Fibroblast of mammary gland (primary cell): ENCODE measurements around the gene WAS.
"Not testable (repeated sequence)": the region's sequence is repeated elsewhere in the genome, so short reads cannot be mapped to it uniquely, and the experiment has no call there.

Experiments used
- DNase-seq: peaks from one replicate; pipeline ENCODE4 v3.0.0-alpha.2; 2010; ENCODE audit warnings: low read depth
- H3K4me3 ChIP-seq: 2 replicates; pipeline ENCODE4 v1.5.1; 2011; ENCODE audit warnings: low read depth, mild to moderate bottlenecking, low read length, moderate library complexity; ENCODE audit not compliant: control insufficient read depth
- TF ChIP-seq, protein P1 (sequence below): conservative IDR thresholded peaks from 2 replicates; pipeline ENCODE4 v1.5.1; 2011; ENCODE audit warnings: low read depth, low read length, inconsistent platforms; ENCODE audit not compliant: control insufficient read depth, insufficient read depth

The WAS gene

DNA sequence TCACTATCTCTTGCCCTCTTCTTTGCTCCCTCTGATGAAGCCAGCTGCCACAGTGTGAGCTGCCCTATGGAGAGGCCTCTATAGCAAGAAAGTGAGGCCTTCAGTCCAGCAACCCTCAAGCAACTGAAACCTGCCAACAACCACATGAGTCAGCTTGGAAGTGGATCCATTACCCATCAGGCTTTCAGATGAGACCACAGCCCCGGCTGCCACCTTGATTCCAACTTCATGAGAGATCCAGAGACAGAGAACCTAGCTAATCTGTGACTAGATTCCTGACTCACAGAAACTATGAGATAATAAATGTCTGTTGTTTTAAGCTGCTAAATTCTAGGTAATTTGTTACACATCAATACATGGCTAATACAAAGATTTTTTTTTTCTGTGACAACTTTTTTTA is 20.4 kb upstream of the WAS start:
- TF ChIP-seq, protein P1, sequence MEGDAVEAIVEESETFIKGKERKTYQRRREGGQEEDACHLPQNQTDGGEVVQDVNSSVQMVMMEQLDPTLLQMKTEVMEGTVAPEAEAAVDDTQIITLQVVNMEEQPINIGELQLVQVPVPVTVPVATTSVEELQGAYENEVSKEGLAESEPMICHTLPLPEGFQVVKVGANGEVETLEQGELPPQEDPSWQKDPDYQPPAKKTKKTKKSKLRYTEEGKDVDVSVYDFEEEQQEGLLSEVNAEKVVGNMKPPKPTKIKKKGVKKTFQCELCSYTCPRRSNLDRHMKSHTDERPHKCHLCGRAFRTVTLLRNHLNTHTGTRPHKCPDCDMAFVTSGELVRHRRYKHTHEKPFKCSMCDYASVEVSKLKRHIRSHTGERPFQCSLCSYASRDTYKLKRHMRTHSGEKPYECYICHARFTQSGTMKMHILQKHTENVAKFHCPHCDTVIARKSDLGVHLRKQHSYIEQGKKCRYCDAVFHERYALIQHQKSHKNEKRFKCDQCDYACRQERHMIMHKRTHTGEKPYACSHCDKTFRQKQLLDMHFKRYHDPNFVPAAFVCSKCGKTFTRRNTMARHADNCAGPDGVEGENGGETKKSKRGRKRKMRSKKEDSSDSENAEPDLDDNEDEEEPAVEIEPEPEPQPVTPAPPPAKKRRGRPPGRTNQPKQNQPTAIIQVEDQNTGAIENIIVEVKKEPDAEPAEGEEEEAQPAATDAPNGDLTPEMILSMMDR = no peak
- no peak overlapping the region for H3K4me3 ChIP-seq
- no peak for DNase-seq

DNA sequence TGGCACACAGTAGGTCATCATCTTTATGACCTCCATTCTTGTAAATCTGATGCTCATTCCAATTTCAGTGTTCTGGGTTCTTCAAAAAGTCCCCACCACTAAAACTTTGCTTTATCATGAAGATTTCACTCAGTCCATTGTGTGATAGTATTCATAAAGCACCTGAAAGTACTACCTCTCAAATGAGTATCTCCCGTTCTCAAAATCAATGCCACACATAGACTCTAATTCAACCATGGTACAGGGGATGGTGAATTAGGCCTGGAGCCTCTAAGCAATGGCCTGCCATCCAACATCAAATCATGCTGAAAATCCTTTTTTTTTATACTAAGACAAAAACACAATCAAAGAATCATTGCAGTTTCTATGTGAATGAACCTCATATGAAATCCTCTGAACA is 19.4 kb upstream of the WAS start:
- TF ChIP-seq, protein P1 = no peak
- no peak for DNase-seq
- H3K4me3 ChIP-seq = no peak overlapping the region

DNA sequence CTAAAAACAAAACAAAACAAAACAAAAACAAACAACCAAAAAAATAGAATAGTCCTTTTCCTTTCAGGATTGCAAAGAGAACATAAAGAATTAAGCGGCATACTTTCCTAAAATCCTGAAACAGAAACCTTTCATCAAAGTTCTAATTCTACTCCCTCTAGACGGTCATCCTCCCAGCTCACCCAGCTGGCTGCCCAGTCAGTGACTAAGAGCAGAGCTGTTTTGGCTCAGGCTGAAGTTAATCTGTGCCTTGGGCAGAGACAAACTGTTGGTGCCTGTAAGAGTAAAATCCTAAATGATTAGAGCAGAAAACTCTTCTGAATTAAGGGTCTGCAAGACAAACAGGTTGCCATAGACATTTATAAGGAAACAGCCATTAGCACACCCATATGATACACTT is 17.6 kb upstream of the WAS start:
- TF ChIP-seq, protein P1 = no peak
- peak; percentile 26 for DNase-seq

DNA sequence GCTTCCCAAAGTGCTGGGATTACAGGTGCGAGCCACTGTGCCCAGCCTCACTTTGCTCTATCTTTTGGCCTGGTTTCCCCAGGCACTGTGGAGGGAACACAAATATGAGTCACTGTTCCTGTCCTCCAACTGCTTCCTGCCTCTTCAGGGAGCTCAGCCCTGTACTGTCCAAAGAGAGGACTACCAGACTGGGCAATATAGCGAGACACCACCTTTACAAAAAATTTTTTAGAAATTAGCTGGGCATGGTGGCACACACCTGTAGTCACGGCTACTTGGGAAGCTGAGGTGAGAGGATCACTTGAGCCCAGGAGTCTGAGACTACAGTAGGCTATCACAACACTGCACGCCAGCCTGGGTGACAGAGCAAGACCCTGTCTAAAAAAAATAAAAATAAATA is 16.9 kb upstream of the WAS start:
- TF ChIP-seq, protein P1 = no peak
- H3K4me3 ChIP-seq = no peak overlapping the region
- DNase-seq = no peak

More for the DNA sequence above, 17.6 kb upstream of the WAS start:
- H3K4me3 ChIP-seq = no peak overlapping the region

DNA sequence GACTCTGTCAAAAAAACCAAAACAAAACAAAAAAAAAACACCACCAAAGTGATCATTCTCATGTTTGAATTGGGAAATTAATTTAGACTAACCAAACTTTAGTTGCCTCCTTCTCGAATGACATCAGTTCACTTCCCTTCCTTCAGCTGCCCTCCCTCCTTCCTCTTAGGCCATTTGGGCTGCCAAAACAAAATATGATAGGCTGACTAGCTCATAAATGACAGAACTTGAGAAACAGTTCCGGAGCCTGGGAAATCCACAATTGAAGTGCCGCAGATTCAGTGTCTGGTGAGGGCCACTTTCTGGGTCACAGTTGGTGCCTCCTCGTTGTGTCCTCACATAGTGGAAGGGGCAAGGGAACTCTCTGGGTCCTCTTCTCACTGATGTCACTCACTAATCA is 16.1 kb upstream of the WAS start:
- TF ChIP-seq, protein P1 = no peak
- no peak for DNase-seq
- no peak overlapping the region for H3K4me3 ChIP-seq

DNA sequence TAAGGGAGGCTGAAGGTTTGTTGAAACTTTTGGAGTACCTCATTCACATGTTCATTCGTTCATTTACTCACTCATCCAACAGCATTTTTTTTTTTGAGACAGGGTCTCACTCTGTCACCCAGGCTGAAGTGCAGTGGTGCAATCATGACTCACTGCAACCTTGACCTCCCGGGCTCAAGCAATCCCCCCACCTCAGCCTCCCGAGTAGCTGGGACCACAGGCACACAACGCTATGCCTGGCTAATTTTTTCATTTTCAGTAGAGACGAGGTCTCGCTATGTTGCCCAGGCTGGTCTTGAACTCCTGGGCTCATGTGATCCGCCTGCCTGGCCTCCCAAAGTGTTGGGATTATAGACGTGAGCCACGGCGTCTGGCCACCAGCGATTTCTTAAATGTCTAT is 15.4 kb upstream of the WAS start:
- not testable (repeated sequence) for H3K4me3 ChIP-seq, DNase-seq

DNA sequence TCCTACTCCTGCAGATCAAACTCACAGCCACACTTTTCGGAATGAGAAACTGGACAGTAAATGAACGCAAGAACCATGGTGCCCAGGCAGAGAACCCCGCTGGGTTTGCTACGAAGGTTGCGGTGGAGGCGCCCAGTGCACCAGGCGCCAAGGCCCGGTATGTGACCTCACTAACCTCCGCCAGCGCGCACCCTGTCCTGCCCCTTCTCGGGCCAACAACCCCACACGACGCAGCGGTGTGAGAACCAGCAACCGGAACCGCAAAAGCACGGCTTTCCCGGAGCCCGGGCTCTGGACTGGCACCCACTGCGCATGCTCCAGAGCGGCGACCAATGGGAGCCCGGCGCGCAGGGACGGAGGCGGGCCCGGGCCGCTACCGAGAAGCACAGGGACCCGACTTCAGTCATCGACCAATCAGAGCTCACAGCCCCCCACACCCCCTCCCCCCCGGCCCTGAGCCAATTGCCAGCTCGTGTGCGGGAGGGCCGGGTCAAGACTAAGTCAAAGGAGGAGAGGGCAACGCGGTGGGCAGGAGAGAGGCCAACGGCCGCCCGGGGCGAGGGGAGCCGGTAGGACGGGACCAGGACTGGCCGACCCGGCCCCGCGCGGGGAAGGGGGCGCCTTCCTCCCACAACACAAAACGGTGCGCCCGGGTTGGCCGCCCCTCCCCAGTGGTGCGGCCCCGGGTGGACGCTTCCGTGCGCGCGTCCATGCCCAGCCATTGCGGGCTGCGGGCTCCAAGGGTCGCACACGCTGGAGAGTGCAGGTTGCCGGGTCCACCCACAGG is 7.3 kb upstream of the WAS start:
- TF ChIP-seq, protein P1 = no peak
- DNase-seq = peak; percentile 77
- H3K4me3 ChIP-seq = peak overlapping the region; percentile 58
